Measurements from ENCODE around the gene STK39. TPM values are rescaled to one million over a fixed set of nuclear protein-coding genes. Genes with fewer than 3 reads are reported as not detected.

STK39 gene
- total RNA-seq, 1 donor from 2014 or later = 28.2 TPM

DNA sequence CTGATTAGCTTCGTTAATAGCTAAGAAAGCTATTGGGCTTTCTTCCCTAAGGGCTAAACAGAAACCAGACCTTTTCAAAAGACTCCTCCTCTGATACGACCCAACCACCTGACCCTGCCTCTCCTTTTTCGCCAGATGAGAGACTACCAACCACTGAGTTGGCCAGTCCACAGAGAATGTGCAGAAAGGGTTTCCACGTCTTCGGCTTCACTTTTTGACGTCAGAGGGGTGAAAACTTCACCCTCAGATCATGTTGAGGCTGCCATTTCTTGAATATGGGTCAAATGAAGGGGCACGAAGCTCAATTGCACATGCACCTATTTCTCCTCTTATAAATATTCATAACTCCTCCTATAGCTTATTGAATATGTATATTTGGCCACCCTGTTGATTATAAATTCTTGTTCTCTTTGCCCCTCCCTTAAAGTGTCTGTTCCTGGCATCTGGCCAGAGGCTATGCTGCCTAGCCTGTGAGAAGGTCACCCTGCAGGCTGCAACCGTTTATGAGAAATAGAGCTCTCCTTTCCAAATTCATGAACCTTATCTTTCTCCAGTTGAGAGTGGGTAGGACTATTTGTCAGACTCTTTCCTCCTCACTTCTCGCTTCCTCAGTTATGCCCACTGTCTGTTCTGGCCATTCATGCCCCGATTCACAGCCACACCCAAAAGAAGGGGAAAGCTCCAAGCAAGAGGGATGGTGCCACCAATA lies 301.6 kb downstream of the STK39 start:
- Mint-ChIP-seq H3K4me3 (no peak overlapping the region), H3K9me3 (peaks cover 5% of the 10 kb centered on the region), H3K27me3 (ENCODE audit: low read depth) (no peaks in the 10 kb centered on the region), H3K36me3 (ENCODE audit: low read depth) (peaks cover 3% of the 10 kb centered on the region), H3K4me1 (peaks cover 24% of the 10 kb centered on the region), H3K27ac (ENCODE audit: unreplicated experiment) (no peak overlapping the region)
- TF ChIP-seq, protein P1, sequence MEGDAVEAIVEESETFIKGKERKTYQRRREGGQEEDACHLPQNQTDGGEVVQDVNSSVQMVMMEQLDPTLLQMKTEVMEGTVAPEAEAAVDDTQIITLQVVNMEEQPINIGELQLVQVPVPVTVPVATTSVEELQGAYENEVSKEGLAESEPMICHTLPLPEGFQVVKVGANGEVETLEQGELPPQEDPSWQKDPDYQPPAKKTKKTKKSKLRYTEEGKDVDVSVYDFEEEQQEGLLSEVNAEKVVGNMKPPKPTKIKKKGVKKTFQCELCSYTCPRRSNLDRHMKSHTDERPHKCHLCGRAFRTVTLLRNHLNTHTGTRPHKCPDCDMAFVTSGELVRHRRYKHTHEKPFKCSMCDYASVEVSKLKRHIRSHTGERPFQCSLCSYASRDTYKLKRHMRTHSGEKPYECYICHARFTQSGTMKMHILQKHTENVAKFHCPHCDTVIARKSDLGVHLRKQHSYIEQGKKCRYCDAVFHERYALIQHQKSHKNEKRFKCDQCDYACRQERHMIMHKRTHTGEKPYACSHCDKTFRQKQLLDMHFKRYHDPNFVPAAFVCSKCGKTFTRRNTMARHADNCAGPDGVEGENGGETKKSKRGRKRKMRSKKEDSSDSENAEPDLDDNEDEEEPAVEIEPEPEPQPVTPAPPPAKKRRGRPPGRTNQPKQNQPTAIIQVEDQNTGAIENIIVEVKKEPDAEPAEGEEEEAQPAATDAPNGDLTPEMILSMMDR (conservative IDR thresholded peaks at IDR 0.05) = no peak
- DNase-seq (ENCODE audit: low read depth, low spot score) = no peak

DNA sequence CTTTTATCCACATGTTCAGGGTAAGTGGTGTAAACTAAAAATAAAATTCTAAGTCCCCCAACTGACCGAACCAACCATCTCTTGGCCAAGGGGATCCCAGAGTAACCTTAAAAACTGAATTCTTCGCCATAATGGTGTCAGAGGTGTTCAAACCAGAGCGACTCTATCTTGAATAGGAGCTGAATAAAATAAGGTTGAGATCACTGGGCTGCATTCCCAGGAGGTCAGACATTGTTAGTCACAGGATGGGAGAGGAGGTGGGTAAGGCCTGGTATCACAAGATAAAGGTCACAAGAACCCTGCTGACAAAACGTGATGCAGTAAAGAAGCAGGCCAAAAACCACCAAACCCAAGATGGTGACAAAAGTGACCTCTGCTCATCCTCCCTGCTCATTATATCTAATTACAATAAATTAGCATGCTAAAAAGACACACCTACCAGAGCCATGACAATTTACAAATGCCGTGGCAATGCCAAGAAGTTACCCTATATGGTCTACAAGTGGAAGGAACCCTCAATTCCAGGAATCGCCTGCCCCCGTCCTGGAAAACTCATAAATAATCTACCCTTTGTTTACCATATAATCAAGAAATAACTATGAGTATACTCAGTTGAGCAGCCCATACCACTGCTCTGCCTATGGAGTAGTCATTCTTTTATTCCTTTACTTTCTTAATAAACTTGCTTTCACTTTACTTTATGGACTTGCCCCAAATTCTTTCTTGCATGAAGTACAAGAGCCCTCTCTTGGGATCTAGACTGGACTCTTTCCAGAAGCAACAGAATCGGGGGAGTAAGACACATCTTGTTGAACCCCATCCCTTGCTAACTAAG lies 302.4 kb downstream of the STK39 start:
- H3K4me3 Mint-ChIP-seq = no peak overlapping the region
- no peaks in the 10 kb centered on the region for H3K27me3 Mint-ChIP-seq (ENCODE audit: low read depth)
- H3K9me3 Mint-ChIP-seq = peaks cover 5% of the 10 kb centered on the region
- no peak overlapping the region for H3K27ac Mint-ChIP-seq (ENCODE audit: unreplicated experiment)
- H3K4me1 Mint-ChIP-seq = peaks cover 24% of the 10 kb centered on the region
- H3K36me3 Mint-ChIP-seq (ENCODE audit: low read depth) = peaks cover 3% of the 10 kb centered on the region
- no peak for DNase-seq (ENCODE audit: low read depth, low spot score)
- TF ChIP-seq, protein P1 (conservative IDR thresholded peaks at IDR 0.05) = no peak

GRCh38 chr2:167943897-167944296 lies 303.5 kb downstream of the STK39 start:
- no peak overlapping the region for H3K27ac Mint-ChIP-seq (ENCODE audit: unreplicated experiment)
- no peaks in the 10 kb centered on the region for H3K27me3 Mint-ChIP-seq (ENCODE audit: low read depth)
- peaks cover 5% of the 10 kb centered on the region for H3K9me3 Mint-ChIP-seq
- DNase-seq (ENCODE audit: low read depth, low spot score) = no peak
- TF ChIP-seq, protein P1 (conservative IDR thresholded peaks at IDR 0.05) = no peak
- no peak overlapping the region for H3K4me3 Mint-ChIP-seq
- H3K36me3 Mint-ChIP-seq (ENCODE audit: low read depth) = peaks cover 1% of the 10 kb centered on the region
- H3K4me1 Mint-ChIP-seq = peaks cover 24% of the 10 kb centered on the region

DNA sequence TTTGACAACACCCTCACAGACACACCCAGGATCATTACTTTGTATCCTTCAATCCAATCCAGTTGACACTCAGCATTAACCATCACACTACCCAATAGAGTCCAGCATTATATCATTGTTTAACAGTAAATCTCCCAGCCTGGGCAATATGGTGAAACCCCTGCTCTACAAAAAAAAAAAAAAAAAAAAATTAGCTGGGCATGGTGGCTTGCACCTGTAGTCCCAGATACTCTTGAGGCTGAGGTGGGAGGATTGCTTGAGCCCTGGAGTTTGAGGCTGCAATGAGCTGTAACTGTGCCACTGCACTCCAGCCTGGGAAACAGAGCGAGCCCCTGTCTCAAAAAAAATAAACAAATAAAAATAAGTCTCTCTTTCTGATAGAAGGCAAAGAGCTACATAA lies 304.0 kb downstream of the STK39 start:
- H3K27ac Mint-ChIP-seq (ENCODE audit: unreplicated experiment) = no peak overlapping the region

GRCh38 chr2:167942366-167943081 lies 304.9 kb downstream of the STK39 start:
- TF ChIP-seq, protein P1 (conservative IDR thresholded peaks at IDR 0.05) = no peak
- H3K4me1 Mint-ChIP-seq = peaks cover 24% of the 10 kb centered on the region
- no peak for DNase-seq (ENCODE audit: low read depth, low spot score)
- H3K4me3 Mint-ChIP-seq = no peak overlapping the region
- no peaks in the 10 kb centered on the region for H3K36me3 Mint-ChIP-seq (ENCODE audit: low read depth)
- H3K9me3 Mint-ChIP-seq = peaks cover 2% of the 10 kb centered on the region
- no peaks in the 10 kb centered on the region for H3K27me3 Mint-ChIP-seq (ENCODE audit: low read depth)
- H3K27ac Mint-ChIP-seq (ENCODE audit: unreplicated experiment) = no peak overlapping the region

More for the DNA sequence above, 304.0 kb downstream of the STK39 start:
- peaks cover 5% of the 10 kb centered on the region for H3K9me3 Mint-ChIP-seq
- TF ChIP-seq, protein P1 (conservative IDR thresholded peaks at IDR 0.05) = no peak
- H3K4me1 Mint-ChIP-seq = peaks cover 24% of the 10 kb centered on the region
- no peaks in the 10 kb centered on the region for H3K36me3 Mint-ChIP-seq (ENCODE audit: low read depth)
- H3K27me3 Mint-ChIP-seq (ENCODE audit: low read depth) = no peaks in the 10 kb centered on the region
- no peak for DNase-seq (ENCODE audit: low read depth, low spot score)
- H3K4me3 Mint-ChIP-seq = no peak overlapping the region

Data from neural crest cell (in vitro differentiated cells).